Osteocyte (in vitro differentiated cells): ENCODE results near the gene OSBP2. TPM values are rescaled to one million over a fixed set of nuclear protein-coding genes. Genes with fewer than 3 reads are reported as not detected.

Experiments used
- DNase-seq: peaks from one replicate; pipeline ENCODE4 v3.0.0; 2021; ENCODE audit warnings: mixed read lengths; ENCODE audit not compliant: unreplicated experiment; ENCODE audit errors: extremely low spot score
- H3K27ac Mint-ChIP-seq: one replicate; pipeline ENCODE4 v1.8.0; 2021; ENCODE audit warnings: mild to moderate bottlenecking, mixed read lengths; ENCODE audit not compliant: unreplicated experiment
- H3K27me3 Mint-ChIP-seq: one replicate; pipeline ENCODE4 v1.8.0; 2021; ENCODE audit warnings: mixed read lengths; ENCODE audit not compliant: unreplicated experiment
- H3K36me3 Mint-ChIP-seq: one replicate; pipeline ENCODE4 v1.8.0; 2021; ENCODE audit warnings: mixed read lengths; ENCODE audit not compliant: unreplicated experiment
- H3K4me1 Mint-ChIP-seq: one replicate; pipeline ENCODE4 v1.8.0; 2021; ENCODE audit warnings: mixed read lengths; ENCODE audit not compliant: unreplicated experiment
- H3K4me3 Mint-ChIP-seq: one replicate; pipeline ENCODE4 v1.8.0; 2021; ENCODE audit warnings: mild to moderate bottlenecking, moderate library complexity, mixed read lengths; ENCODE audit not compliant: unreplicated experiment
- H3K9me3 Mint-ChIP-seq: one replicate; pipeline ENCODE4 v1.8.0; 2021; ENCODE audit warnings: mixed read lengths; ENCODE audit not compliant: unreplicated experiment
- CTCF ChIP-seq: fragments of 200-600 bp; sonication (generic); IDR thresholded peaks from 2 replicates; pipeline ENCODE4 v1.5.0; 2021; ENCODE audit warnings: antibody characterized with exemption, mild to moderate bottlenecking, moderate library complexity
- total RNA-seq: library from RNA; stranded (reverse); gene quantifications from 2 replicates; pipeline ENCODE4 v1.2.1, GENCODE V29; 2021

OSBP2 gene
- total RNA-seq, 1 donor from 2014 or later, result 3.8 TPM

GRCh38 chr22:30664798-30665197, 29.9 kb upstream of the OSBP2 start:
- H3K36me3 Mint-ChIP-seq, result peaks cover 28% of the 10 kb centered on the region
- H3K9me3 Mint-ChIP-seq, result no peaks in the 10 kb centered on the region
- DNase-seq, result no peak
- no peak overlapping the region for H3K27ac Mint-ChIP-seq
- peaks cover 14% of the 10 kb centered on the region for H3K4me1 Mint-ChIP-seq
- no peak overlapping the region for H3K4me3 Mint-ChIP-seq
- TF ChIP-seq CTCF, result no peak
- H3K27me3 Mint-ChIP-seq, result no peaks in the 10 kb centered on the region

DNA sequence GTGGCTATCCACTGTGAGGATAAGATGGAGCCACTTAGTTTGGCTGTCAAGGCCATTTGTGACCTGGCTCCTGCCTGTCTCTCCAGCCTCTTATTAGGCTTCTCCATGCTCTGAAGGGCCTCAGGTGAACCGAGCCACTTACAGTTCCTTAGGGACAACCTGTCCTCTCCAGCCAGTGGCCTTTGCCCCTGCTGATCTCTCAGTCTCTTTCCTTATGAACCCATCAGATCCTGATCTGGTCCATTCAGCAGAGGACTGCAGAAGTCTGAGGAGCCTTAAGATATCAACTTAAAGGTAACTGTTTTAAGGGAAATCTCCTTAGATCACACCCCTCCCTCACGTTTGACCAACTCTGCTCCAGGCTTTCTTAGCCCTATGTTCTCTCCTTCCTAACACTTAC, 29.4 kb upstream of the OSBP2 start:
- no peak for DNase-seq
- H3K9me3 Mint-ChIP-seq, result no peaks in the 10 kb centered on the region
- H3K4me3 Mint-ChIP-seq, result no peak overlapping the region
- no peak overlapping the region for H3K27ac Mint-ChIP-seq
- peaks cover 25% of the 10 kb centered on the region for H3K36me3 Mint-ChIP-seq
- no peaks in the 10 kb centered on the region for H3K27me3 Mint-ChIP-seq
- H3K4me1 Mint-ChIP-seq, result peaks cover 14% of the 10 kb centered on the region
- TF ChIP-seq CTCF, result no peak

- Mint-ChIP-seq H3K27ac (no peak overlapping the region), H3K9me3 (no peaks in the 10 kb centered on the region), H3K4me1 (peaks cover 14% of the 10 kb centered on the region), H3K27me3 (no peaks in the 10 kb centered on the region), H3K4me3 (no peak overlapping the region), H3K36me3 (peaks cover 22% of the 10 kb centered on the region)
- no peak for DNase-seq
- no peak for TF ChIP-seq CTCF
Measured at GRCh38 chr22:30665786-30666185, 28.9 kb upstream of the OSBP2 start.

DNA sequence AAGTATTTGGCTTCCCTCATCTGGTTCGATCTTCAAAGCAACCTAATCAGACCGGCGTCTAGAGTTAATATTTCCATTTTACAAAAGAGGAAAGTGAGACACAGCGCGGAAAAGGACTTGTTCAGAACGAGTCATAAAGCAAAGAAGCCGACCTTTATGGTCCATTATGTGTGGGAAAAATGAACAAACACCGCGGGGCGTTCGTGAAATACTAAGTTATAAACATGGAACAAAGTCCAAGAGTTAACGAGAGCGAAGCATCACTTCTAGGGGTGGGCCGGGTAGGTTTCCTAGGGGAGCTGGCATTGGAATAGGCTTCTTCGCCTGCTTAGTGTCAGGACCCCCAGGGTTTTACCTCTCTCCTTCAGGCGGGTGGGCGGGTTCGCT, 27.6 kb upstream of the OSBP2 start:
- Mint-ChIP-seq H3K9me3 (no peaks in the 10 kb centered on the region), H3K27me3 (no peaks in the 10 kb centered on the region), H3K4me1 (peaks cover 14% of the 10 kb centered on the region), H3K36me3 (peaks cover 20% of the 10 kb centered on the region), H3K4me3 (peak overlapping the region; percentile 98), H3K27ac (peak overlapping the region; percentile 89)
- no peak for TF ChIP-seq CTCF
- no peak for DNase-seq

GRCh38 chr22:30667494-30668385, 26.9 kb upstream of the OSBP2 start, which contains the start of gene DUSP18:
DUSP18 (minus strand) TSS chr22:30667875; CDS start chr22:30664003, 3,872 bp downstream.
- Mint-ChIP-seq H3K27ac (peak within 1 kb of the TSS; percentile 89), H3K4me1 (peaks cover 14% of the 10 kb centered on the region), H3K27me3 (no peaks in the 10 kb centered on the region), H3K36me3 (peaks cover 15% of the 10 kb centered on the region), H3K4me3 (peak within 1 kb of the TSS; percentile 98), H3K9me3 (no peaks in the 10 kb centered on the region)
- peak; percentile 36 for TF ChIP-seq CTCF
- peak; percentile 98 for DNase-seq
